Activated T-cell treated with anti-CD3 and anti-CD28 coated beads, Interleukin-2, amount 50 U/mL, for 24 hours (primary cell): ENCODE measurements around the gene NTN4.
"Not testable (repeated sequence)": the region's sequence is repeated elsewhere in the genome, so short reads cannot be mapped to it uniquely, and the experiment has no call there.

ENCODE experiments used
- DNase-seq: peaks from one replicate; pipeline ENCODE4 v3.0.0-alpha.2; 2020
- H3K27ac Mint-ChIP-seq: 2 replicates; pipeline ENCODE4 v1.8.0; 2020; ENCODE audit warnings: mild to moderate bottlenecking, mixed read lengths
- H3K27me3 Mint-ChIP-seq: 2 replicates; pipeline ENCODE4 v1.8.0; 2020; ENCODE audit warnings: mixed read lengths
- H3K36me3 Mint-ChIP-seq: 2 replicates; pipeline ENCODE4 v1.8.0; 2020; ENCODE audit warnings: low read depth, mixed read lengths
- H3K4me1 Mint-ChIP-seq: 2 replicates; pipeline ENCODE4 v1.8.0; 2020; ENCODE audit warnings: low read depth, mixed read lengths
- H3K4me3 Mint-ChIP-seq: 2 replicates; pipeline ENCODE4 v1.8.0; 2020; ENCODE audit warnings: mild to moderate bottlenecking, moderate library complexity, mixed read lengths
- H3K9me3 Mint-ChIP-seq: 2 replicates; pipeline ENCODE4 v1.8.0; 2020; ENCODE audit warnings: mixed read lengths

NTN4 gene

GRCh38 chr12:95742586-95742985 is 48.0 kb downstream of the NTN4 start:
- DNase-seq: no peak
- Mint-ChIP-seq H3K36me3 (no peaks in the 10 kb centered on the region), H3K27me3 (peaks cover 3% of the 10 kb centered on the region), H3K4me3 (no peak overlapping the region), H3K4me1 (no peaks in the 10 kb centered on the region), H3K9me3 (peaks cover 3% of the 10 kb centered on the region), H3K27ac (no peak overlapping the region)

- no peak for DNase-seq
- Mint-ChIP-seq H3K9me3 (peaks cover 3% of the 10 kb centered on the region), H3K4me3 (no peak overlapping the region), H3K36me3 (no peaks in the 10 kb centered on the region), H3K4me1 (no peaks in the 10 kb centered on the region), H3K27ac (no peak overlapping the region), H3K27me3 (peaks cover 3% of the 10 kb centered on the region)
Observed at GRCh38 chr12:95741635-95742034, 48.9 kb downstream of the NTN4 start.

GRCh38 chr12:95740751-95741150 is 49.8 kb downstream of the NTN4 start:
- H3K4me1 Mint-ChIP-seq: no peaks in the 10 kb centered on the region
- H3K4me3 Mint-ChIP-seq: no peak overlapping the region
- H3K27ac Mint-ChIP-seq: no peak overlapping the region
- no peaks in the 10 kb centered on the region for H3K36me3 Mint-ChIP-seq
- H3K9me3 Mint-ChIP-seq: peaks cover under 1% of the 10 kb centered on the region
- peaks cover under 1% of the 10 kb centered on the region for H3K27me3 Mint-ChIP-seq
- DNase-seq: no peak

GRCh38 chr12:95739561-95740313 is 50.8 kb downstream of the NTN4 start:
- no peak overlapping the region for H3K27ac Mint-ChIP-seq

GRCh38 chr12:95738024-95738611 is 52.4 kb downstream of the NTN4 start:
- H3K27me3 Mint-ChIP-seq: no peaks in the 10 kb centered on the region
- no peak for DNase-seq
- no peaks in the 10 kb centered on the region for H3K4me1 Mint-ChIP-seq
- no peak overlapping the region for H3K4me3 Mint-ChIP-seq
- no peaks in the 10 kb centered on the region for H3K36me3 Mint-ChIP-seq
- no peaks in the 10 kb centered on the region for H3K9me3 Mint-ChIP-seq
- no peak overlapping the region for H3K27ac Mint-ChIP-seq

More at GRCh38 chr12:95739561-95740313, 50.8 kb downstream of the NTN4 start:
- Mint-ChIP-seq H3K9me3 (no peaks in the 10 kb centered on the region), H3K4me3 (no peak overlapping the region), H3K4me1 (no peaks in the 10 kb centered on the region), H3K36me3 (no peaks in the 10 kb centered on the region), H3K27me3 (no peaks in the 10 kb centered on the region)
- no peak for DNase-seq

- no peak for DNase-seq
- Mint-ChIP-seq H3K27me3 (no peaks in the 10 kb centered on the region), H3K27ac (no peak overlapping the region), H3K9me3 (no peaks in the 10 kb centered on the region), H3K36me3 (no peaks in the 10 kb centered on the region), H3K4me1 (no peaks in the 10 kb centered on the region), H3K4me3 (no peak overlapping the region)
Observed at GRCh38 chr12:95736631-95737030, 53.9 kb downstream of the NTN4 start.

GRCh38 chr12:95735728-95736127 is 54.8 kb downstream of the NTN4 start:
- not testable (repeated sequence) for H3K36me3 Mint-ChIP-seq, H3K4me1 Mint-ChIP-seq, DNase-seq, H3K9me3 Mint-ChIP-seq, H3K4me3 Mint-ChIP-seq, H3K27me3 Mint-ChIP-seq, H3K27ac Mint-ChIP-seq

- Mint-ChIP-seq H3K4me1 (no peaks in the 10 kb centered on the region), H3K9me3 (no peaks in the 10 kb centered on the region), H3K27me3 (peaks cover 3% of the 10 kb centered on the region), H3K27ac (no peak overlapping the region), H3K4me3 (no peak overlapping the region), H3K36me3 (no peaks in the 10 kb centered on the region)
- no peak for DNase-seq
Observed at GRCh38 chr12:95733141-95733825, 57.3 kb downstream of the NTN4 start.

GRCh38 chr12:95731519-95731958 is 59.0 kb downstream of the NTN4 start:
- Mint-ChIP-seq H3K27me3 (peaks cover 6% of the 10 kb centered on the region), H3K4me3 (no peak overlapping the region)
- DNase-seq: no peak

GRCh38 chr12:95730457-95730856 is 60.1 kb downstream of the NTN4 start:
- Mint-ChIP-seq H3K9me3 (peaks cover 9% of the 10 kb centered on the region), H3K4me3 (no peak overlapping the region), H3K36me3 (no peaks in the 10 kb centered on the region), H3K27ac (no peak overlapping the region), H3K27me3 (peaks cover 7% of the 10 kb centered on the region), H3K4me1 (no peaks in the 10 kb centered on the region)
- no peak for DNase-seq

More at GRCh38 chr12:95731519-95731958, 59.0 kb downstream of the NTN4 start:
- Mint-ChIP-seq H3K4me1 (no peaks in the 10 kb centered on the region), H3K36me3 (no peaks in the 10 kb centered on the region), H3K27ac (no peak overlapping the region), H3K9me3 (peaks cover 5% of the 10 kb centered on the region)

GRCh38 chr12:95726903-95727302 is 63.7 kb downstream of the NTN4 start:
- no peak for DNase-seq
- H3K36me3 Mint-ChIP-seq: no peaks in the 10 kb centered on the region
- H3K27ac Mint-ChIP-seq: no peak overlapping the region
- H3K4me1 Mint-ChIP-seq: no peaks in the 10 kb centered on the region
- H3K4me3 Mint-ChIP-seq: no peak overlapping the region
- peaks cover 9% of the 10 kb centered on the region for H3K9me3 Mint-ChIP-seq
- peaks cover 10% of the 10 kb centered on the region for H3K27me3 Mint-ChIP-seq

- Mint-ChIP-seq H3K36me3 (no peaks in the 10 kb centered on the region), H3K9me3 (peaks cover 9% of the 10 kb centered on the region), H3K27me3 (peaks cover 10% of the 10 kb centered on the region), H3K4me3 (no peak overlapping the region), H3K27ac (no peak overlapping the region), H3K4me1 (no peaks in the 10 kb centered on the region)
- no peak for DNase-seq
Observed at GRCh38 chr12:95724767-95725166, 65.8 kb downstream of the NTN4 start.

GRCh38 chr12:95723693-95724384 is 66.7 kb downstream of the NTN4 start:
- Mint-ChIP-seq H3K9me3 (peaks cover 9% of the 10 kb centered on the region), H3K4me1 (no peaks in the 10 kb centered on the region), H3K27ac (no peak overlapping the region), H3K36me3 (no peaks in the 10 kb centered on the region), H3K27me3 (peaks cover 9% of the 10 kb centered on the region), H3K4me3 (no peak overlapping the region)
- no peak for DNase-seq

GRCh38 chr12:95721320-95721719 is 69.2 kb downstream of the NTN4 start:
- Mint-ChIP-seq H3K4me3 (no peak overlapping the region), H3K27me3 (peaks cover 4% of the 10 kb centered on the region), H3K9me3 (peaks cover 3% of the 10 kb centered on the region), H3K36me3 (no peaks in the 10 kb centered on the region), H3K4me1 (no peaks in the 10 kb centered on the region), H3K27ac (no peak overlapping the region)
- DNase-seq: no peak
